ENCODE results near the gene ADAM22.

Gene ADAM22

DNA sequence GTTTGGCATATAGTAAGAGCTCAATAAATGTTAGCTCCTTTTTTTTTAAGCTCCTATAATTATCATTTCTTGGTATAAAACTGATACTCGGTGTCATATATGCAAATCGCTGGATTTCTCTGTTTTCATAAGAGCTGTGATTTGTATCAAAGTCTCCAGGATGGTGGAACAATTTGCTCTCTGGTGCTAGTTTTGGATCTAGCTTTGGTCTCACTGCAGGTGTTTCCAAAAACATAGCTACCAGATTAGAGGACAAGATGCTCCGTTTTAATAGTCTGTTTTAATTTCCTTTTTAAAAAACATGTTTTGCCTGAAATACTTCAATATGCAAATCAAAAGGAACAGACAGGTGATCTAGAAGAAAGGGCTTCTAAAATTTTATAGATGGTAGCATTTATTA lies 25.3 kb downstream of the ADAM22 start:
- no peak for DNase-seq (ENCODE audit: low read depth)

DNA sequence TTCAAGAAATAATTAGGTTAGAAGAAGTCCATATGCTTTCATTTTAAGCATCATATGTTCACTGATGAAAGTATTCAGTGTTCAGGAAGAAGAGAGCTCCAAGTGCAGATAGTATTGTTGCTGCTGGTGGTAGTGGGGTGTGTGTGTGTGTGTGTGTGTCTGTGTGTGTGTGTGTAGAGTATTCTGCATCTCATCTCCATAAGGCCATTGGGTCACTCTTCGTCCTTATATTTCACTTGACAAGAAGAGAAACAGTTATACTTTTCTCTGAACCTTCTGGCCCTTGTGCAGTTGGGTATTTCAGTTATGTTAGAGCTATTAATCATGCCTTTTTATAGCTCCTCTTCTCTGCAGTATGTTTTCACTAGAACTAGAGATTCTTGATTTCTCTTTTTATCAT lies 26.2 kb downstream of the ADAM22 start:
- DNase-seq (ENCODE audit: low read depth), result no peak

DNA sequence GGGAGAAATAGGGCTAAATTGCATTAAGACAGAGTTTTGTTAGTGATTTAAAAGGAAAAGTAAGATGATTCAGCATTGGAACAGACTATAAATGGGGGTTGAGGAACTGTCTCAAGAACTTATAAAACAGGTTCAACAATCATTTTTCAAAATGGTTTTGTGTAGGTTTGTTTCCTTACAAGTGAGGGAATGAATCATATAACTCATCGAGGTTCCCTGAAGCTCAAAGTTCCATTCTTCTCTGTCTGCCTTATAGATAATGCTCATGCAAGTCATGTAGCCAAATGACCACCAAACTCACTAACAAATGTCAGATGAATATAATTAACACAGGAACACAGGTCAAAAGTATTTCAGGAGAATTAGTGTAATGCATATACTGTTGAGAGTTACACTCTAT lies 27.7 kb downstream of the ADAM22 start:
- DNase-seq (ENCODE audit: low read depth), result no peak

DNA sequence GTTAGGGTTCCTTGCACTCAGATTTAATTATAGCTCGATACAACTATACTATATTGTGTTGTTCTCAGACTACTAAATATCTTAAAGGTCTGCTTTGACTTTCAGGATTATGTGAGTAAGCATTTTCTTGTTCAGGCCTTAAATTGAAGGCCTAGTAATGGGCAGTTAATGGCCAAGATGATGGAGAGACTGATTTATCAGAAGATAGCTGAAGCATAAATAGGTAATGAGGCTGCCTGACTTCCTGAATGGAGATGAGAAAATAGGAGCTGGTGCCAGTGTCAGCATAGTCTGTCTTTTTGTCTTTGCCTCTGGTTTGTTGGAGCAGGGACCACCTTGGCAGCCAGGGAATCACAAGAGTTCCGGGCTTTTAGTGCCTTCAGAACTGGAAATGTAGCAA lies 32.2 kb downstream of the ADAM22 start:
- DNase-seq (ENCODE audit: low read depth), result no peak

DNA sequence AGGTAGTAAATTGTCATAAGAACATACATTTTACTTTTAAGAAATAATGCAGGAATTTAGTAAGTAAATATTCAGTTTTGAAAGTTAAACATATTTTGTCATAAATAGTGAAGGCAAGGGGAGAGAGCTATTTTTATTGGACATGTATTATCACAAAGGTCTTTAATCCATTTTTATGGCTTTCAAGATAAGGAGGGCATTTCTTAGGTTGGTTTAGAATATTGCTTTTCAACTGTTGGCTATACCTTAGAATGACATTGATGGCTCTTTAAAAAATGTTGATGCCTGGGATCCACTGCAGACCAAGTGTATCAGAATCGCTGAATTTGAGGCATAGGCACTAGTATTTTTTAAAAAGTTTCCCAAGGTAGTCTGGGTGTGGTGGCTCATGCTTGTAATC lies 34.0 kb downstream of the ADAM22 start:
- no peak for DNase-seq (ENCODE audit: low read depth)

DNA sequence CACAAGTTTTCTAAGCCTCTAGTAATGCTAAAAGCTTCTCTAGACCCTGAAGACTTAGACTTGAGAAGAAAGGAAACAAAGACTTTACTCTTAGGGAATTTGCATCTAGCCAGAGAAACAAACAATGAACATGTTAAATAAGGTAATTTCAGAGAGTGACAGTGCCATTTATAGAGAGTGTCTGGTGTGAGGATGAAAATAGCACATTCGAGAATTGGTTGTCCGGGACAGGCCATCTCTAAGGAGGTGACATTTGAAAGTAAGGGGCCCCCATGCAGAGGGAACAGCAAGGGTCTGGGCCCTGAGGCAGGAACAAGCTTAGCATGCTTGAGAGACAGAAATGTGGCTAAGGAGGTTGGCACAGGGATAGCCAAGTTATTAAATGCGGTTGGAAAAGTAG lies 48.1 kb downstream of the ADAM22 start:
- no peak for DNase-seq (ENCODE audit: low read depth)

DNA sequence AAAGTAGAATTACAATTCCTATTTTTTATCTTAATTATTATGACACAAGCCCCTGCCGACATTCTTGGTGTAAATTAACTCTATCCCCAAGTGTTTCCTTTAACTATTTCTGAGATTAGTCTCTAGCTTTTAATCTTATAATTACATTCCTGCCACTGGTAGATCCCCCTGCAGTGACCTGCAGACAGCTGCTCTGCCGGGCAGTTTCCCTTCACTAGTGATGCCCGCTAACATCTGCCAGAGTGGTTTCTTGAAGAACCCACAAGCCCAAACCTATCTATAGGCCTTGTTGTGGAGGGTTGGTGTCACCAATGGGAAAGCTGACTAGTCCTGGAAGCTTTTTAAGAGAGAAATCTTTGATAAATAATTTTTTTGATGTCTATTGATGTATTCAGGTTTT lies 50.0 kb downstream of the ADAM22 start:
- no peak for DNase-seq (ENCODE audit: low read depth)

DNA sequence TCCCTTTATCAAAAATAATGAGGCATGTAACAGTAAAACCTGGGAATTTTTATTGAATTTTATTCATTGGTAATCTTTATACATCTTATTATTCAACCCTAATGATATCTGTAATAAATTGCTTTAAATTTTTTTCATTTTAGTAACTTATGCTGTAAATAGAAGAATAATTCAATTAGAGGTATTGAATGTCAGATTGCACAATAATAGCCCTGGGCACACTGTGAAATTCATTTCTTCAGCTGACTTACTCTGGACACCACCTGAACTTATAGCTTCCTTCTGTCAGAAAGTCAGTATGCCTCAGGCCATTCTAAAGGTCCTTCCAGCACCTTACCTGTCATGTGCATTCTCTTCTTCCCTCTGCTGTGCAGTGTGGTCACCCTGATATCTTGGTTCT lies 59.2 kb downstream of the ADAM22 start:
- no peak for DNase-seq (ENCODE audit: low read depth)

DNA sequence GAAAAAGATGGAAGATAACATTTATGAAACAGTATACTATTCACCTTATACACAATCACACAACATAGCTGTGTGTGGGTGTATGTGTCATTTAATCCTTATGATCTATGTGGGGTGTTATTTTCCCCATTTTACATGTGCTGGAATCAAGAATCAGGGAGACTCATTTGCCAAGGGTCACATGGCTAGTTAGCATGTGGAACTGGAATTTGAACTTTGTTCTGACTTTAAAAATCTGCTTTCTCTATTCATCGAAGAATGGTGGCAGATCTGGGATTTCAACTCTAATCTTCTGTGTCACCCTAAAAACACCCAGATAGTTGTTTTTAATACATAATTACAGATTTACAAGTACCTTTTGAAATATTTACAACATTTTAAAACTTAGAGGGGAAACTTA lies 65.2 kb downstream of the ADAM22 start:
- no peak for DNase-seq (ENCODE audit: low read depth)

DNA sequence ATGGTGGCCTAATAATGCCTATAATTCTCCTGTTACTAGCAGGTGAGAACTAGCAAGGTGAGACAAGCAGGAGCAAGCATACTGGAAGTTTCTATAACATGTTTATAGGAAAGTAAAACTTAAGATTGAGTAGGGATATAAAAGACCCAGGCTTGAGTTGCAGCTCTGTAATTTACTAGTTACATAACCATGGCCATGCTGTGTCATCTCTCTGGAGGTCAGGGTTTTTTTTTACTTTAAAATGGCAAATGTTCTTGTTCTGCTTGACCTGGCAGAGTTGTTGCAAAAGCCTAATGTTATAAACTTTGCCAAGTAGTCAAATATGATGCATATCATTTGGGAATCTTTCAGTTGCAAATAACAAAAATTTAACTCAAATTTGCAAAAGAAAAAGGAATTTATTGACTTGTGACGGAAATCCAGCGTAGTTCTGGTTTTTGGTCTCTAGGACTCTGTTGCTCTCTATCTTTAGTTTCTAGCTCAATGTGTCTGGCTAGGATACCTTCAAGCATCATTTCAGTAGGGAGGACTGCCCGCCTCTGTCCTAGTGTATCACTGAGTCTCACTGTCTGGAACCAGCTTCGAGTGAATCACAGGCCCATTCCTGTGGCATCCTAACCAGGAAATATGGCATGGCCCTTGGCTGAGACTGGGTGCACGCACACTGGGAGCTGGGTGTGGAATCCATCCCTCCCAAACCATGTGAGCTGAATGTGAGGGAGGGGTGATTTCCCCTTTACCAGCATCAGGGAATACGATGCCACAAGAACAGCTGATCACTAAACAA lies 67.9 kb downstream of the ADAM22 start:
- DNase-seq (ENCODE audit: low read depth), result no peak

DNA sequence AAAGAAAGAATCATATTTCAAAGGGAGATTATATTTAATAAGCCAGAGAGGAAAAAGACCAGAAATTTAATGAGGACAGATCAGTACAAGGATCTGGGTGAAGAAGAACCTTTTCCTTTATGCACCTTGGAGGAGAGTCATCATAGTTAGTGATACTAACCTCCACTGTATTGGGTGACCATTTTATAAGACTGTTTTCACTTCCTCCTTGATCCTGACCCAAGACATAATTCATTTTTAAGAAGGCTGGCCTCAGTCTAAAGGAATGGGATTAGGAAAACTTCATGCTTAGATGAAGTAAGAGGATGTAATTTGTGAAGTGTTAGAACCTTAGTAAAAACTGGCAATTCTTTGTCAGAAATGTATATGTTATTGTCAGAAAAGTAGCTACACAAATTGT lies 68.6 kb downstream of the ADAM22 start:
- DNase-seq (ENCODE audit: low read depth), result no peak

DNA sequence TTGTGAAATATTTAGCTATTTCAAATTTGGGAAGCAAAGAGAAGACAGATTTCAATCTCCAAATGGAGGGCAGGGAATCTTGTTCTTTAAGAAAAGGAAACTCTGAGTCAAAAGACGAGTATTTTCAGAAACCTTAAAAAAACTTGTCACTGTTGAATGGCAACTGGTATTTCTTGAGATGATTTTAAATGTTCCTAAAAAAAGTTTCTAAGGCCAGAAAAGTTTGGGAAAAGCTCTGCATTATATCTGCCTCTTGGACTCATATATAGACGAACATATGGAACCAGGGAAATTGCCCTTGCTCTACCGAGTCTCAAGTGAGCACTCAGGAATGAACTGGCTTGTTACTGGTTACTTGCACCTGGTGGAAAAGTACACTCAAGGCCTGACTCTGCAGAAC lies 69.5 kb downstream of the ADAM22 start:
- no peak for DNase-seq (ENCODE audit: low read depth)

DNA sequence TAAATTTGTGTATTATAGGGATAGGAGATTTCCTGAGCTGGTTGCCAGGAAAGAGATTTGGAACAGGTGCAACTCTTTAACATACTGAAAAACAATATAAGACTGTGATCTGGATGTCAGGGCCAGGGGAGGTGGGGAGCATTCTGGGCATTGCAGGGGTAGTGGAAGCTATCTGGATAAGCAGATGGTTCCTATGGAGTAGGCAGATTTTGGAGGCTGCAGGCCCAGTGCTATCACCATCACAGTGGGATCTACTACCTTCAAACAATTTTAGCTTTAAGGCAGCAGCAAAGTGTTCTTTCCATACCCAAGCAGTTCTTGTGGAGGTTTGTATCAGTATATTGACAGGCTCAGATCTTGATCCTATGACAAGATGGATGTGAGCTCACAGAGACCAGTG lies 71.1 kb downstream of the ADAM22 start:
- DNase-seq (ENCODE audit: low read depth), result no peak

DNA sequence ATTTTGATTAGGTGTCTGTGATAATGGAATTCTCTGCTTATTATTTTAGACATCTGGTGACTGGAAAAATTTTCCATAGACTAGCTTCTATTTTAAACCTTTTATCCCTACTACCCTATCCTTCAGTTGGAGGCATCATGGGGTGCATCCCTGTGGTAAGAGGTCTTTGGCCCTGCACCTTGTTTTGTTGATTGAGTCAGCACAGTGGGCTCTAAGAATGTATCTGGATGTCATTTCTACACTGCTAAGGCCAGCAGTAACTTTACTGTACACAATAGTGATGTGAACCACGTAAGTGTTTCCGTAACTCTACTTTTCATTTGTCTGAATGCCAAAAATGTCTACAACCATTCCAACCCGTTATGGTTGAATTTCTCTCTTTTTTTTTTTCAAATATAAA lies 75.6 kb downstream of the ADAM22 start:
- no peak for DNase-seq (ENCODE audit: low read depth)

DNA sequence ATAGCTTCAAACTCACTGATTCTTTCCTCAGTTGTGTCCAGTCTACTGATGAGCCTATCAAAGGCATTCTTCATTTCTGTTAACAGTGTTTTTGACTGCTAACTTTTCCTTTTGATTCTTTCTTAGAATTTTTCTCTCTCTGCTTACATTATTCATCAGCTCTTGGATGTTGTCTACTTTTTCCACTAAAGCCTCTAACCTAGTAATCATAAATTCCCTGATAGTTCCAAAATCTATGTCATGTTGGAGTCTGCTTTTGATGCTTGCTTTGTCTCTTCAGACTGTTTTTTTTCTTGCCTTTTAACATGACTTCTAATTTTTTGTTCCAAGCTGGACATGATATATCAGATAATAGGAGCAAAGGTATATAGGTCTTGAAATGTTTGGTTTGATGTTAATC lies 78.0 kb downstream of the ADAM22 start:
- DNase-seq (ENCODE audit: low read depth), result no peak

DNA sequence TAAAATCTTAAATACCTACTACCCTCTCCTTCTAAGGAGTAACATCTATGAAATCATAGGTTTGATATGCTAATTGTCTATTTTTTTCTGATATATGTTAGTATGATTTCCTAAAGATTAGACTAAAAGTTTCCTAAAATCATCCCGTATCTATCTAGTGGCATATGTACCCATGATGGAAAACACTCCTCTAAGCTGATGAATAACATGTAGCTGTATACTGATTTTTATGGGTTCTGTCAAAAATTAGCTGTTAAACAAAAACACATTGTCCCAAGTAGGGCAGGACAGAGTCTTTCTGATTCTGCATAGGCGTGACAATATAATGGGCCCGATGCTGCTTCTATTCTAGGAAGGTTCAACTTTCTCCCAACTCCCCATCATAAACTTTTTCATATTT lies 79.9 kb downstream of the ADAM22 start:
- no peak for DNase-seq (ENCODE audit: low read depth)

DNA sequence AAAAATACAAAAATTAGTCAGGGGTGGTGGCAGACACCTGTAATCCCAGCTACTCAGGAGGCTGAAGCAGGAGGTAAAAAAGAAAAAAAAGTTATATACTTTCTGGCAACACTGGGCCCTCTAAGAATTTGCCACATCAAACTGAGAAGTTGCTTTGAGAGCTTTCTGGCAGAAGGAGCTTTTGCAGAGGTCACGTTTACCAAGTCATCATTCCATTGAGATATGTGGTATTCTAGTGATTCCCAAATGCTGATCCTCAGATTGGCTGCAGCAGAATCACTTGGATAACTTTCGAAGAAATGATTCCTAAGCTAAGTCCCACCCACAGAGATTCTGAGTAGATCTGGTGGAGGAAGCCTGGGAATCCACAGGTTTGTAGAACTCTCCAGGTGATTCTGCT lies 80.5 kb downstream of the ADAM22 start:
- DNase-seq (ENCODE audit: low read depth), result no peak

DNA sequence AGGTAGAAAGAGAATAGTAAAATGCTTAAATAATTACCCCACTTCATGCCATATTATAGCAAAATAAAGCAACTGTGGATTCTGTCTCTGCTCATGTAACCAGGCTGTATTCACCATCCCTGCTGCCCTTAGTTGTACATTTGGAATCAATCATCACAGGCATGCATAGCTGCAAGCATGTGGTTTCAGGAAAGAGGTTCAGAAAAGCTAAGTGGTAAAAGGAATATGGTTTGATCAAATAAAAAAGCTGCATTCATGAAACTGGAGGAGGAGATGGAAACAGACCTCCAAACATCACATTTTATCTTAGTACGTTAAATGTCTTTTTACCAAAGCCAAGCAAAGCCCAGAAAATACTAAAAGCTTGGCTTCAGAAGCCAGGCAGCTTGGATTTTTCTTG lies 81.3 kb downstream of the ADAM22 start:
- no peak for DNase-seq (ENCODE audit: low read depth)

DNA sequence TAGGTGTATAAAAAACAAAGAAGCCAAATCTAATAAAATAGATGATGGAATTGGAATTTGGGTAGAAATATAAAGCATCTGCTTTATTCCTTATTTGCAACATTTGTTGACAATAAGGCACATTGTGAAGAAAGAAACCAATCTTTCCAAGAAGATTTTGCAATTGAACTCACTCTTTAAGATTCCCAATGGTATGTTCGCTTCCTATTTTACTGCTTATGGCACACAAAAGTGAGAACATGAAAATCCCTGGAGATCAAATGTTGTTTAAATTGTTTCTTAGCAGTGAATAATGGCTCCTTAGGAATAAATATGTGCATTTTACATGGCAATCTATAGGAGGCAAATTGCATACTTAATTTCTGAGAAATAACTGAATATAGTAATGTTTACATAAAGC lies 84.5 kb downstream of the ADAM22 start:
- DNase-seq (ENCODE audit: low read depth), result no peak

DNA sequence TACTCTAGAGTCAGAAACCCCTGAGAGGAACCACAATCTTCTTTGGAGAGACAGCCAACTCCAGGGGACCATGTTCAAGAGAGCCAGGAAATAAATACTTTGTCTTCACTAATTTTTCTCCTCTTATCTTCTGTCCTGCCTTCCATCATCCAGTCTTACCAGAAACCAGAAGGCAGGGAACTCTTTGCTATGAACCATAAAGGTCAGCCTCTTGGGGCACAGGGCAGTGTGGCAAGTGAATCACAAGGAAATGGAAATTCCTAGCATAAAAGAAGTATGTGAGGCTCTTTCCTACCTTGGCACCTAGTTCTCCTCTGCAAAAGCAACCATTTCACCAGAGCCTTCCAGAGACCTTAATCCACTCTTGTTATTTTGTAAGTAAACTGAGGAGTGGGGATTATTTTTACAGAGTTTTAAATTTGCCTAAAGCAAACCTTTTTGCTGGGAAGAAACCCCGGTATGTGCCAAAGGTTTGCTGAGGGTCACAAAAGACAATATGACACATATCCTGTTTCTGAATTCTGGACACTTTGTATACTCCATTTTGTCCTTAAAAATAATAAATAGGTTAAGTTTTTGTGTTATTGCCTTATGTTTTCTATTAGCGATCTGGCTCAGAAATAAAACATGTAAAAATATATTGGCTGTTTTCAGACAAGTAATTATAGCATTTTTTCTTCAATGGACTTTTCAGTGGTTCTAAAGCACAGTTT lies 87.1 kb downstream of the ADAM22 start:
- no peak for DNase-seq (ENCODE audit: low read depth)

DNA sequence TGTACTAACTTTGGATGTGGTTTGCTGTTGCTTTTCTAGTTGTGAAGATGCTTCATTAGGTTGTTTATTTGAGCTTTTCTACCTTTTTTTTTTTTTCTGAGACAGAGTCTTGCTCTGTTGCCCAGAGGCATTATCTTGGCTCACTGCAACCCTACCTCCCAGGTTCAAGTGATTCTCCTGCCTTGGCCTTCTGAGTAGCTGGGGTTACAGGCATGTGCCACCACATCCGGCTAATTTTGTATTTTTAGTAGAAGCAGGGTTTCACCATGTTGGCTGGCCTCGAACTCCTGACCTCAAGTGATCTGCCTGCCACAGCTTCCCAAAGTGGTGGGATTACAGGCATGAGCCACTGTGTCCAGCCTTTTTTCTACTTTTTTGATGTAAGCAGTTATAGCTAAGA lies 93.7 kb downstream of the ADAM22 start:
- no peak for DNase-seq (ENCODE audit: low read depth)

DNA sequence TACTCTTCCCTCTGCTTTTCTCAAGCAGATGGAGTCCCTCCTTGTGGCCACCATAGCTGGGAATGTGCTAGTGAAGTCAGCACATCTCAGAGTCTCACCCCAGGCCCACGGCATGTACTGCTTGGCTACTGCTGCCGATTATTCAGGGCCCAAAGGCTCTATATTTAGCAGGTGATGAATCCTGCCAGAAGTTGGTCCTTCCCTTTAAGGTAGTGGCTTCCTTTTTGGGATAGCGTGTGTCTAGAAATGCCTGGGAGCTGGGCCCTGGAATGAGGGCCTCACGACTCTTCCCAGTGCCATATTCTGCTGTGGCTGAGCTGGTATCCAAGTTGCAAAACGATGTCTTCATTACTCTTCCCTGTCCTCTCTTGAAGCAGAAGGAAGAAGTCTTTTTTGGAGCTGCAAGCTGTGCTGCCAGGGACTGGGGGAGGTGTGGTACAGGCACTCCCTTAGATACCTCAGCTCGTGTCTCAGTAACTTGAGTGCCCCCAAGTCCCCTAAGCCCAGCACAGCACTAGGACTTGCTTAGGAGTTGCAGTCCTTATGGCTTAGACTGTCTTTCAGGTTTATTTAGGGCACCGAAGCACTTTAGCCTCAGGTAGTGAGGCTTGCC lies 100.1 kb downstream of the ADAM22 start:
- DNase-seq (ENCODE audit: low read depth), result no peak

DNA sequence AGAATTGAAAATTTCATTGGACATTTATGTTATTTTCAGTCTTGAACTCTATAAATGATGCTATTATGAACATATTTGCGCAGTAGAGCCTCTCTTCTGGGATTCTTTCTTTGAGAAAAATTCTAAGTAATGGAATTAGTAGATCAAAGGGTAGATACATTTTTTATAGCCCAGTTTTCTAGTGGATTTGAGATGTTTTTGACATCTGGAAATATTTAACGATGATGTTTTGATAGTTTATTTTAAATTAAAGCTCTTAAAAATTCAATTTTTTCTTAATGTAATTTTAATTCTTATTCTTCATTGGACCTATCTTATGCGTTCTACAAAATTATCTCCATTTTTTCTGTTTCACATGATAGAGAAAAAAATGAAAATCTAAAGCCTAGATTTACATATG lies 103.0 kb downstream of the ADAM22 start:
- DNase-seq (ENCODE audit: low read depth), result no peak

DNA sequence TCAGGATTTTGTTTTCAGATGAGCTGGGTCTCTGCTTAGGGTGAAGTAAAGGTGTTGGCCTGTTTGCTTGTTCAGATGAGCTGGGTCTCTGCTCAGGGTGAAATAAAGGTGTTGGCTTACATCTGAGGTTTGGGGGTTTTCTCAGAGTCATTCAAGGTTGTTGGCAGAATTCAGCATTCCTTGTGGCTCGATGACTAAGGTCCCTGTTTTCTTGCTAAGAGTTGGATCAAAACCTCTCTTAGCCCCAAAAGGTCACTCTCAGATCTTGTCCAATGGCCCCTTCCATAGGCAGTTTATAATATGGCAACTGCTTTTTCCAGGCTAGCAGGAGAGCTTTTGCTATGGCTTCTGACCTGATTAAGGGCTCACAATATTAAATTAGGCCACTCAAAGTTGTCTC lies 106.6 kb downstream of the ADAM22 start:
- no peak for DNase-seq (ENCODE audit: low read depth)

Data from EH (cell line).